Neural progenitor cell (in vitro differentiated cells): Measurements from ENCODE around the gene UFC1. TPM values are rescaled to one million over a fixed set of nuclear protein-coding genes. Genes with fewer than 3 reads are reported as not detected.

Experiments used
- DNase-seq: peaks from one replicate; pipeline ENCODE4 v3.0.0-alpha.2; 2016; ENCODE audit warnings: low spot score
- H2AFZ ChIP-seq: fragments of 200-600 bp; sonication (generic); replicated peaks from 2 replicates; pipeline ENCODE4 v1.6.1; 2016; ENCODE audit warnings: antibody characterized with exemption
- H3F3A ChIP-seq: fragments of 200-600 bp; sonication (generic); 2 replicates; pipeline ENCODE4 v1.6.1; 2016; ENCODE audit warnings: antibody characterized with exemption, low read depth
- H3K27ac ChIP-seq: fragments of 200-600 bp; sonication (generic); 2 replicates; pipeline ENCODE4 v1.5.1; 2016; ENCODE audit warnings: mild to moderate bottlenecking
- H3K27me3 ChIP-seq: fragments of 200-600 bp; sonication (generic); 2 replicates; pipeline ENCODE4 v1.6.1; 2016; ENCODE audit warnings: mild to moderate bottlenecking, moderate library complexity
- H3K36me3 ChIP-seq: fragments of 200-600 bp; sonication (generic); 2 replicates; pipeline ENCODE4 v1.5.1; 2016
- H3K4me1 ChIP-seq: fragments of 200-600 bp; sonication (generic); 2 replicates; pipeline ENCODE4 v1.6.1; 2016; ENCODE audit warnings: mixed run types
- H3K4me2 ChIP-seq: fragments of 200-600 bp; sonication (generic); 2 replicates; pipeline ENCODE4 v1.6.1; 2016
- H3K4me3 ChIP-seq: fragments of 200-600 bp; sonication (generic); 2 replicates; pipeline ENCODE4 v1.5.1; 2016
- H3K79me2 ChIP-seq: fragments of 200-600 bp; sonication (generic); 2 replicates; pipeline ENCODE4 v1.6.1; 2016; ENCODE audit warnings: low read depth
- H3K9ac ChIP-seq: fragments of 200-600 bp; sonication (generic); 2 replicates; pipeline ENCODE4 v1.6.1; 2016
- H3K9me3 ChIP-seq: fragments of 200-600 bp; sonication (generic); 2 replicates; pipeline ENCODE4 v1.5.1; 2016; ENCODE audit warnings: low read depth
- H4K20me1 ChIP-seq: fragments of 200-600 bp; sonication (generic); 2 replicates; pipeline ENCODE4 v1.6.1; 2016; ENCODE audit warnings: low read depth
- H3K27ac Mint-ChIP-seq: 3 replicates; pipeline ENCODE4 v1.8.0; 2021; ENCODE audit warnings: mixed read lengths
- H3K27me3 Mint-ChIP-seq: 2 replicates; pipeline ENCODE4 v1.8.0; 2022; ENCODE audit warnings: low read depth, mild to moderate bottlenecking, inconsistent platforms, moderate library complexity, mixed read lengths; ENCODE audit not compliant: insufficient read depth
- H3K36me3 Mint-ChIP-seq: 3 replicates; pipeline ENCODE4 v1.8.0; 2021; ENCODE audit warnings: mixed read lengths
- H3K4me1 Mint-ChIP-seq: 3 replicates; pipeline ENCODE4 v1.8.0; 2021; ENCODE audit warnings: mixed read lengths
- H3K4me3 Mint-ChIP-seq: 3 replicates; pipeline ENCODE4 v1.8.0; 2021; ENCODE audit warnings: mild to moderate bottlenecking, moderate library complexity, mixed read lengths
- H3K9me3 Mint-ChIP-seq: 3 replicates; pipeline ENCODE4 v1.8.0; 2020; ENCODE audit warnings: mixed read lengths
- CTCF ChIP-seq: fragments of 200-600 bp; sonication (generic); IDR thresholded peaks from 2 replicates; pipeline ENCODE4 v1.5.1; 2017; ENCODE audit warnings: antibody characterized with exemption, mild to moderate bottlenecking
- EZH2 ChIP-seq: fragments of 200-600 bp; sonication (generic); IDR thresholded peaks from 2 replicates; pipeline ENCODE4 v1.6.1; 2017; ENCODE audit warnings: antibody characterized with exemption, mild to moderate bottlenecking, moderate library complexity
- EZH2phosphoT487 ChIP-seq: fragments of 200-600 bp; sonication (generic); IDR thresholded peaks from 2 replicates; pipeline ENCODE4 v1.6.1; 2017; ENCODE audit warnings: antibody characterized with exemption
- total RNA-seq: library from RNA; depleted of rRNA; stranded (reverse); fragments of >200 nt; gene quantifications from 2 replicates; pipeline ENCODE4 v1.2.3, GENCODE V29; 2015; ENCODE audit warnings: low replicate concordance

Gene UFC1
- total RNA-seq, 1 donor from 2014 or later, result 114 TPM

GRCh38 chr1:161153176-161153575 is 602 bp upstream of the UFC1 start:
- peaks cover 17% of the 10 kb centered on the region for H3K4me1 Mint-ChIP-seq

GRCh38 chr1:161157867-161158266 is 4.1 kb downstream of the UFC1 start:
- Histone ChIP-seq H3K36me3 (no peaks in the 10 kb centered on the region), H3K4me2 (no peak overlapping the region), H3K27ac (no peak overlapping the region), H3K4me1 (peaks cover 6% of the 10 kb centered on the region), H2AFZ (no peak overlapping the region), H3K27me3 (no peaks in the 10 kb centered on the region), H3K9me3 (no peaks in the 10 kb centered on the region), H3K79me2 (peaks cover 30% of the 10 kb centered on the region), H3K9ac (no peak overlapping the region), H3K4me3 (no peak overlapping the region), H3F3A (peaks cover 21% of the 10 kb centered on the region), H4K20me1 (no peaks in the 10 kb centered on the region)
- H3K4me1 Mint-ChIP-seq, result peaks cover 42% of the 10 kb centered on the region
- peak overlapping the region; percentile 67 for H3K27ac Mint-ChIP-seq
- peaks cover 7% of the 10 kb centered on the region for H3K27me3 Mint-ChIP-seq
- no peak for DNase-seq
- peaks cover 16% of the 10 kb centered on the region for H3K36me3 Mint-ChIP-seq
- no peak for TF ChIP-seq CTCF
- TF ChIP-seq EZH2, result no peak
- H3K4me3 Mint-ChIP-seq, result peak overlapping the region; percentile 95
- H3K9me3 Mint-ChIP-seq, result no peaks in the 10 kb centered on the region

More at GRCh38 chr1:161153176-161153575, 602 bp upstream of the UFC1 start:
- Histone ChIP-seq H3K4me1 (no peaks in the 10 kb centered on the region), H3K4me2 (peak overlapping the region; percentile 84), H3K9me3 (no peaks in the 10 kb centered on the region), H3K36me3 (no peaks in the 10 kb centered on the region), H3K79me2 (peaks cover 19% of the 10 kb centered on the region), H4K20me1 (no peaks in the 10 kb centered on the region), H3K27ac (no peak overlapping the region), H3K9ac (peak overlapping the region; percentile 91), H3K27me3 (no peaks in the 10 kb centered on the region), H2AFZ (peak overlapping the region; percentile 96), H3K4me3 (peak overlapping the region; percentile 91), H3F3A (peaks cover 5% of the 10 kb centered on the region)
- TF ChIP-seq EZH2, result no peak
- TF ChIP-seq EZH2phosphoT487, result no peak
- TF ChIP-seq CTCF, result no peak
- Mint-ChIP-seq H3K27me3 (peaks cover 3% of the 10 kb centered on the region), H3K27ac (peak overlapping the region; percentile 72), H3K9me3 (no peaks in the 10 kb centered on the region), H3K4me3 (peak overlapping the region; percentile 99), H3K36me3 (peaks cover 5% of the 10 kb centered on the region)
- no peak for DNase-seq

GRCh38 chr1:161158316-161159010 is 4.7 kb downstream of the UFC1 start:
- Mint-ChIP-seq H3K27me3 (peaks cover 7% of the 10 kb centered on the region), H3K36me3 (peaks cover 18% of the 10 kb centered on the region), H3K9me3 (no peaks in the 10 kb centered on the region), H3K4me3 (peak overlapping the region; percentile 95), H3K4me1 (peaks cover 41% of the 10 kb centered on the region), H3K27ac (peak overlapping the region; percentile 79)
- H3K9ac ChIP-seq, result no peak overlapping the region
- peaks cover 6% of the 10 kb centered on the region for H3K4me1 ChIP-seq
- peaks cover 18% of the 10 kb centered on the region for H3F3A ChIP-seq
- H3K4me2 ChIP-seq, result peak overlapping the region; percentile 70
- no peaks in the 10 kb centered on the region for H3K9me3 ChIP-seq
- H3K79me2 ChIP-seq, result peaks cover 30% of the 10 kb centered on the region
- no peaks in the 10 kb centered on the region for H4K20me1 ChIP-seq
- DNase-seq, result no peak
- no peaks in the 10 kb centered on the region for H3K36me3 ChIP-seq
- no peak overlapping the region for H2AFZ ChIP-seq
- H3K27ac ChIP-seq, result no peak overlapping the region
- H3K4me3 ChIP-seq, result peak overlapping the region; percentile 82
- H3K27me3 ChIP-seq, result no peaks in the 10 kb centered on the region
- TF ChIP-seq CTCF (no peak), EZH2phosphoT487 (no peak)
